Activated CD4-positive, alpha-beta T cell treated with anti-CD3 and anti-CD28 coated beads, Interleukin-2, amount 50 U/mL, for 1 hour (primary cell): ENCODE measurements around the gene CLEC4M.
A peak's percentile ranks its signal among the peaks of the same experiment; 100 is the strongest.
"Not testable (repeated sequence)": the region's sequence is repeated elsewhere in the genome, so short reads cannot be mapped to it uniquely, and the experiment has no call there.

Source experiments
- DNase-seq: peaks from one replicate; pipeline ENCODE4 v3.0.0-alpha.2; 2020

The CLEC4M gene

GRCh38 chr19:7778081-7778480 lies 15.0 kb downstream of the CLEC4M start:
- no peak for DNase-seq

- DNase-seq = no peak
Measured at GRCh38 chr19:7779631-7780486, 16.8 kb downstream of the CLEC4M start.

- DNase-seq = no peak
Measured at GRCh38 chr19:7781157-7781556, 18.1 kb downstream of the CLEC4M start.

- no peak for DNase-seq
Measured at GRCh38 chr19:7783991-7784423, 21.0 kb downstream of the CLEC4M start.

- DNase-seq = no peak
Measured at GRCh38 chr19:7784856-7785255, 21.8 kb downstream of the CLEC4M start.

- DNase-seq = no peak
Measured at GRCh38 chr19:7787141-7787540, 24.1 kb downstream of the CLEC4M start.

- DNase-seq = no peak
Measured at GRCh38 chr19:7787602-7788177, 24.6 kb downstream of the CLEC4M start.

- no peak for DNase-seq
Measured at GRCh38 chr19:7788178-7788932, 25.3 kb downstream of the CLEC4M start.

- no peak for DNase-seq
Measured at GRCh38 chr19:7788933-7789323, 25.9 kb downstream of the CLEC4M start.

GRCh38 chr19:7789447-7789846 lies 26.4 kb downstream of the CLEC4M start:
- peak; percentile 35 for DNase-seq

- DNase-seq = no peak
Measured at GRCh38 chr19:7790416-7790815, 27.4 kb downstream of the CLEC4M start.

GRCh38 chr19:7792281-7792680 lies 29.2 kb downstream of the CLEC4M start:
- DNase-seq = no peak

GRCh38 chr19:7792701-7793100 lies 29.7 kb downstream of the CLEC4M start:
- not testable (repeated sequence) for DNase-seq

- no peak for DNase-seq
Measured at GRCh38 chr19:7793493-7793892, 30.4 kb downstream of the CLEC4M start.

GRCh38 chr19:7795555-7796161 lies 32.6 kb downstream of the CLEC4M start:
- DNase-seq = no peak

GRCh38 chr19:7799640-7800355 lies 36.8 kb downstream of the CLEC4M start:
- peak; percentile 56 for DNase-seq

- DNase-seq = no peak
Measured at GRCh38 chr19:7801020-7801570, 38.1 kb downstream of the CLEC4M start.

- no peak for DNase-seq
Measured at GRCh38 chr19:7806234-7806633, 43.2 kb downstream of the CLEC4M start.

GRCh38 chr19:7806876-7807275 lies 43.8 kb downstream of the CLEC4M start:
- DNase-seq = no peak

GRCh38 chr19:7808108-7808507 lies 45.1 kb downstream of the CLEC4M start:
- no peak for DNase-seq

- DNase-seq = no peak
Measured at GRCh38 chr19:7811989-7812388, 48.9 kb downstream of the CLEC4M start.

GRCh38 chr19:7815325-7815724 lies 52.3 kb downstream of the CLEC4M start:
- no peak for DNase-seq
